ENCODE data around the gene PABPN1L. TPM values are rescaled to one million over a fixed set of nuclear protein-coding genes. Genes with fewer than 3 reads are reported as not detected.

The PABPN1L gene
- total RNA-seq, 1 donor from 2014 or later, result not detected

DNA sequence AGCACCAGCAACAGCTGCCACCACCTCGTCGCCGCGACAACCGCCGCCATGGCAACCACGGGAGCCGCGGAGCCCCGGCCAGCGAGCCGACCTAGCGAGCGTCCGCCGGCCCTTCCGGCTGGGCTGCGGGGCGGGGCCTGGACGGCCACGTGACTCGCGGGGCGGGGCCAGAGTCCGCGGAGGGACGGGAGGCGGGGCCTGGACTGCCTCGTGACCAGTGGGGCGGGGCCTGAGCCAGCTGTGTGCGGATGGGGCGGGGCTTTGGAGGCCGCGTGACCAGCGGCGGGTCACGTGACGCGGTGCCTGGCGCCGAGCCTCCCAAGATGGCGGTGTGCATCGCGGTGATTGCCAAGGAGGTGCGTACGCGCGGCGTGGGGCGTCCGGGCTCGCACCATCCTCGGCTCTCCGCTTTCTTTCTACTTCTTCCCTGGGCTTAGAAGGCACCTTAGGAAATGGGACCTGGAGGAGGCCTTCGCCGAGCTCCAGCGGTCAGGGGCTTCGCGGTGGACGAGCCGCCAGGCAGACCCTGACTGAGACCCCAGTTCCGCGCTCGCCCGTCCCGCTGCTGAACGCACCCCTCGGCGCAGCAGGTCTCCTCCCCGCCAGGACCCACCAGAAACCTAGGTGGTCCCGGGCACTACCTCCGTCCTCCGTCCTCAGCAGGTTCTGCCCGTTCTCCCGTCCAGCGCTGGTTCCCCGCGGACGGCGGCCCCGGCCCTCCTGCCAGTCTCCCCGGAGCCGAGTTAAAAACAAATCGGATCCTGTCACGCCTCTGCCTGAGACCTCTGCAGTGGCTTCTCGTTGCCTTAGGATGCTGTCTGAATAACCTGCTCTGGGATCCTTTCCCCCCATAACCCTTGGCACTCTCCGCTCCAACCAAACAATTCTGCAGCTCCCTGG lies 9.4 kb downstream of the PABPN1L start, which contains the start of the genes GALNS and TRAPPC2L:
Gene GALNS (minus strand): TSS at position 120 of the 900 bp plus-strand sequence. CDS start 70 bp downstream, at position 50.
Gene TRAPPC2L (plus strand): TSS at position 300 of the 900 bp plus-strand sequence. CDS start 24 bp downstream, at position 324.
- Mint-ChIP-seq H3K9me3 (ENCODE audit: unreplicated experiment) (peaks cover 2% of the 10 kb centered on the region), H3K27ac (ENCODE audit: unreplicated experiment) (peak within 1 kb of the TSS; percentile 100), H3K27me3 (ENCODE audit: low read depth, unreplicated experiment) (no peaks in the 10 kb centered on the region), H3K36me3 (ENCODE audit: low read depth, unreplicated experiment) (peaks cover 9% of the 10 kb centered on the region), H3K4me1 (ENCODE audit: low read depth, unreplicated experiment) (peaks cover 6% of the 10 kb centered on the region), H3K4me3 (ENCODE audit: unreplicated experiment) (peak within 1 kb of the TSS; percentile 100)
- Histone ChIP-seq H3K4me2 (ENCODE audit: low read length) (peak within 1 kb of the TSS; percentile 99), H4K20me1 (ENCODE audit: insufficient read depth, low read length) (peaks cover 42% of the 10 kb centered on the region), H3K4me1 (ENCODE audit: insufficient read depth, low read length) (peaks cover 12% of the 10 kb centered on the region), H3K36me3 (ENCODE audit: insufficient read depth, low read length) (peaks cover 6% of the 10 kb centered on the region), H3K9ac (ENCODE audit: low read length) (peak within 1 kb of the TSS; percentile 94), H3K79me2 (ENCODE audit: insufficient read depth, low read length) (peaks cover 34% of the 10 kb centered on the region), H2AFZ (ENCODE audit: low read depth, low read length) (peak within 1 kb of the TSS; percentile 88), H3K27ac (ENCODE audit: low read depth, low read length) (peak within 1 kb of the TSS; percentile 88), H3K27me3 (ENCODE audit: insufficient read depth, low read length) (no peaks in the 10 kb centered on the region), H3K9me3 (ENCODE audit: insufficient read depth, low read depth, low read length) (no peaks in the 10 kb centered on the region), H3K4me3 (ENCODE audit: insufficient read depth, low read depth, low read length) (peak within 1 kb of the TSS; percentile 91)
- no peak for TF ChIP-seq EZH2 (IDR thresholded peaks at IDR 0.05; ENCODE audit: insufficient read depth, low read length)
- no peak for TF ChIP-seq CTCF (IDR thresholded peaks at IDR 0.05; ENCODE audit: insufficient read depth, low read depth, low read length)
- FAIRE-seq (peak; percentile 73), DNase-seq (ENCODE audit: low read depth) (peak; percentile 64)

- H3K27me3 Mint-ChIP-seq (ENCODE audit: low read depth, unreplicated experiment), result no peaks in the 10 kb centered on the region
- no peaks in the 10 kb centered on the region for H3K27me3 ChIP-seq (ENCODE audit: insufficient read depth, low read length)
- H3K36me3 Mint-ChIP-seq (ENCODE audit: low read depth, unreplicated experiment), result peaks cover 16% of the 10 kb centered on the region
- no peaks in the 10 kb centered on the region for H3K9me3 ChIP-seq (ENCODE audit: insufficient read depth, low read depth, low read length)
- H2AFZ ChIP-seq (ENCODE audit: low read depth, low read length), result peak overlapping the region; percentile 69
- peak overlapping the region; percentile 91 for H3K4me3 ChIP-seq (ENCODE audit: insufficient read depth, low read depth, low read length)
- DNase-seq (ENCODE audit: low read depth) (no peak), FAIRE-seq (no peak)
- peaks cover 6% of the 10 kb centered on the region for H3K36me3 ChIP-seq (ENCODE audit: insufficient read depth, low read length)
- peaks cover 12% of the 10 kb centered on the region for H3K4me1 ChIP-seq (ENCODE audit: insufficient read depth, low read length)
- H3K27ac ChIP-seq (ENCODE audit: low read depth, low read length), result peak overlapping the region; percentile 60
- H3K9me3 Mint-ChIP-seq (ENCODE audit: unreplicated experiment), result peaks cover 2% of the 10 kb centered on the region
- H4K20me1 ChIP-seq (ENCODE audit: insufficient read depth, low read length), result peaks cover 42% of the 10 kb centered on the region
- H3K9ac ChIP-seq (ENCODE audit: low read length), result peak overlapping the region; percentile 94
- no peak overlapping the region for H3K27ac Mint-ChIP-seq (ENCODE audit: unreplicated experiment)
- no peak for TF ChIP-seq CTCF (IDR thresholded peaks at IDR 0.05; ENCODE audit: insufficient read depth, low read depth, low read length)
- TF ChIP-seq EZH2 (IDR thresholded peaks at IDR 0.05; ENCODE audit: insufficient read depth, low read length), result no peak
- H3K4me1 Mint-ChIP-seq (ENCODE audit: low read depth, unreplicated experiment), result peaks cover 6% of the 10 kb centered on the region
- peak overlapping the region; percentile 82 for H3K4me3 Mint-ChIP-seq (ENCODE audit: unreplicated experiment)
- H3K79me2 ChIP-seq (ENCODE audit: insufficient read depth, low read length), result peaks cover 34% of the 10 kb centered on the region
- peak overlapping the region; percentile 88 for H3K4me2 ChIP-seq (ENCODE audit: low read length)
These were observed 10.2 kb downstream of the PABPN1L start for GRCh38 chr16:88856122-88856827.

Measured in astrocyte (in vitro differentiated cells and primary cell).